ENCODE data around the gene EIF2S1. TPM values are rescaled to one million over a fixed set of nuclear protein-coding genes. Genes with fewer than 3 reads are reported as not detected.

The EIF2S1 gene
- total RNA-seq, 2 donors from 2014 or later = 17.5 to 45.9 TPM

DNA sequence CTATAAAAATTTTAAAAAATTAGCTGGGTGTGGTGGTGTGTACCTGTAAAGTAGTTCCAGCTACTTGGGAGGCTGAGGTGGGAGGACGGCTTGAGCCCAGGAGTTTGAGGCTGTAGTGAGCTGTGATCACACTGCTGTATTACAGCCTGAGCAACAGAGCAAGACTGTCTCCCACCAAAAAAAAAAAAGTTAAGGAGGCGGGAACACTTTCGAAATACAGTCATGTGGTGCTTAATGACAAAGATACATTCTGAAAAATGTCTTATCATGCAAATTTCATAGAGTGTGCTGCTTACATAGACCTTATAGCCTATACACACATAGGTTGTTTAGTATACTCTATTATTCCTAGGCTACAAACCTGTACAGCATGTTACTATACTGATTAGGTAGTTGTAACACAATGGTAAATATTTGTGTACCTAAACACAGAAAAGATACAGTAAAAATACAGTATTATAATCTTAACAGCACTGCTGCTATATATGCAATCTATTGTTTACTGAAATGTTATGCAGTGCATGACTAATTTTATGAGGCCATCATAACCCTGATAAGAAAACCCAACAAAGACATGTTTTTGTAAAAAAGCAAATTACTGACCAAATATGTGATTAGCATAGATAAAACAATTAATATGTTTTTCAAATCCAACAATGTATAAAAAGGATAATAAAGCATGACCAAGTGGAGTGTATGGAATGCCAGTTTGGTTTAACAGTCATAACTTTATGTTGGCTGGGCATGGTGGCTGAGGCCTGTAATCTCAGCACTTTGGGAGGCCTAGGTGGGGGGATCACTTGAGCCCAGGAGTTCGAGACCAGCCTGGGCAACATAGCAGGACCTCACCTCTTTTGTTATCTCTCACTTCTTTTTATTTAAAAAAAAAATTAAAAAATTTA lies 11.4 kb downstream of the EIF2S1 start:
- intact Hi-C loops (cut with DNase I) = no loop called here
- DNase-seq (no peak), ATAC-seq (no peak)
- H3K4me1 ChIP-seq = peaks cover 5% of the 10 kb centered on the region
- H3K36me3 ChIP-seq (replicated peaks in 1 of 2; ENCODE audit: insufficient read depth in 1 of 2, low read depth in 2 of 2) = peaks cover 9 to 13% of the 10 kb centered on the region in 2 donors
- TF ChIP-seq, protein P1, sequence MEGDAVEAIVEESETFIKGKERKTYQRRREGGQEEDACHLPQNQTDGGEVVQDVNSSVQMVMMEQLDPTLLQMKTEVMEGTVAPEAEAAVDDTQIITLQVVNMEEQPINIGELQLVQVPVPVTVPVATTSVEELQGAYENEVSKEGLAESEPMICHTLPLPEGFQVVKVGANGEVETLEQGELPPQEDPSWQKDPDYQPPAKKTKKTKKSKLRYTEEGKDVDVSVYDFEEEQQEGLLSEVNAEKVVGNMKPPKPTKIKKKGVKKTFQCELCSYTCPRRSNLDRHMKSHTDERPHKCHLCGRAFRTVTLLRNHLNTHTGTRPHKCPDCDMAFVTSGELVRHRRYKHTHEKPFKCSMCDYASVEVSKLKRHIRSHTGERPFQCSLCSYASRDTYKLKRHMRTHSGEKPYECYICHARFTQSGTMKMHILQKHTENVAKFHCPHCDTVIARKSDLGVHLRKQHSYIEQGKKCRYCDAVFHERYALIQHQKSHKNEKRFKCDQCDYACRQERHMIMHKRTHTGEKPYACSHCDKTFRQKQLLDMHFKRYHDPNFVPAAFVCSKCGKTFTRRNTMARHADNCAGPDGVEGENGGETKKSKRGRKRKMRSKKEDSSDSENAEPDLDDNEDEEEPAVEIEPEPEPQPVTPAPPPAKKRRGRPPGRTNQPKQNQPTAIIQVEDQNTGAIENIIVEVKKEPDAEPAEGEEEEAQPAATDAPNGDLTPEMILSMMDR (IDR thresholded peaks at IDR 0.05) = no peak
- TF ChIP-seq POLR2A (IDR thresholded peaks at IDR 0.05) = no peak
- WGBS, 2 donors = 93 to 95% methylated on average over 4 of the region's 4 CpGs
- H3K9me3 ChIP-seq = no peaks in the 10 kb centered on the region
- no peak overlapping the region for H3K27ac ChIP-seq
- H3K27me3 ChIP-seq = no peaks in the 10 kb centered on the region
- H3K4me3 ChIP-seq = no peak overlapping the region

DNA sequence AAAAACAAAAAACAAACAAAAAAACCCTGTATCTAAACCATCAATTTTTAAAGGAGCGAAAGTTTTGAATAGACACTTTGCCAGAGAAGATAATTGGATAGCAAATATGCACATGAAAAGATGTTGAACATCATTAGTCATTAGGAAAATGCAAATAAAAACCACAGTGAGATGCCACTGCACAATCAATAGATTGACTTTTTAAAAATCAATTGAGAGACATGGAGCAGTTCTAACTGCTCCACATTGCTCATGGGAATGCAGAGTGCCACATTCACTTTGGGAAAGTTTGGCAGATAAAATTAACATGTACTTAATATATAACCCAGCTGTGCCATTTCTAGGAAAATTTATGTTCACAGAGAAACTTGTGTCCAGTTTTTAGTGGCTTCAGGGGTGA lies 12.7 kb downstream of the EIF2S1 start:
- ATAC-seq = no peak
- intact Hi-C loops (cut with DNase I) = no loop called here
- Histone ChIP-seq H3K9me3 (no peaks in the 10 kb centered on the region), H3K4me3 (no peak overlapping the region), H3K27me3 (no peaks in the 10 kb centered on the region), H3K4me1 (peaks cover 5% of the 10 kb centered on the region), H3K36me3 (replicated peaks in 1 of 2; ENCODE audit: insufficient read depth in 1 of 2, low read depth in 2 of 2) (peaks cover 7 to 20% of the 10 kb centered on the region in 2 donors), H3K27ac (no peak overlapping the region)
- TF ChIP-seq POLR2A (IDR thresholded peaks at IDR 0.05) = no peak
- TF ChIP-seq, protein P1 (IDR thresholded peaks at IDR 0.05) = no peak
- no peak for DNase-seq
- 93 to 100% methylated on average over 1 of the region's 1 CpG for WGBS, 2 donors

DNA sequence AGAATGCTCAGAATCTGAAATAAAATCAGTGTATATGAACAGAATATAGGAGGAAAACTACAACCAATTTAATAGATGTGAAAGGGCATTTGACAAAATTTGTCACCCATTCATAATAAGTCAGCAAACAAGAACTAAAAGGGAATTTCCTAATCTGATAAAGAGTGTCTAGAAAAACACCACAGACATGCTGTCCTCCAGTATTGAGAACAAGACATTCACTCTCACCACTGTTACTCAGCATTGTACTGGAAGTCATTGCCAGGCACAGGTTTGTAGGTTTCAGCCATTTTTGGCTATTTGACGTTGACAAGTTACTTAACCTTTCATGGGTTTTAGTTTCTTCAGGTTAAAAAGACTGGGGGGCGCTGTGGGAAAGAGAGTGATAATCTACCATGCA lies 13.2 kb downstream of the EIF2S1 start:
- intact Hi-C loops (cut with DNase I) = no loop called here
- H3K4me1 ChIP-seq = peaks cover 5% of the 10 kb centered on the region
- no peak overlapping the region for H3K27ac ChIP-seq
- ATAC-seq (no peak), DNase-seq (no peak)
- no peak for TF ChIP-seq POLR2A (IDR thresholded peaks at IDR 0.05)
- no peaks in the 10 kb centered on the region for H3K27me3 ChIP-seq
- no peaks in the 10 kb centered on the region for H3K9me3 ChIP-seq
- 70 to 77% methylated on average over 2 of the region's 2 CpGs for WGBS, 2 donors
- peaks cover 3 to 22% of the 10 kb centered on the region in 2 donors for H3K36me3 ChIP-seq (replicated peaks in 1 of 2; ENCODE audit: insufficient read depth in 1 of 2, low read depth in 2 of 2)
- no peak overlapping the region for H3K4me3 ChIP-seq

DNA sequence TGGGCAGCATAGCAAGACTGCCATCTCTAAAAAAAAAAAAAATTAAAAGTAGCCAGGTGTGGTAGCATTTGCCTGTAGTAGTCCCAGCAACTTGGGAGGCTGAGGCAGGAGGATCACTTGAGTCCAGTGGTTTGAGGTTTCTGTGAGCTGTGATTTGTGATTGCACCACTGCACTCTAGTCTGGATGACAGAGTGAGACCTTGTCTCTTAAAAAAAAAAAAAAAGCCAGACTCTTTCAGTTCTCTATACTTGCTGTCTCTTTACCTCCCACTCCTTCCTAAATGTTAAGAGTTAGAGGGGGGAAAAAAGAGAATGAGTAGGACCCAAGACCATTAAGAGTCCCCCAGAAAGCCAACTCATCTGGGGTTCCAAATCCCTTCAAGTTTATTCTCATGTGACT lies 17.8 kb downstream of the EIF2S1 start:
- Histone ChIP-seq H3K9me3 (no peaks in the 10 kb centered on the region), H3K27ac (no peak overlapping the region), H3K4me3 (no peak overlapping the region), H3K36me3 (replicated peaks in 1 of 2; ENCODE audit: insufficient read depth in 1 of 2, low read depth in 2 of 2) (peaks cover 3 to 48% of the 10 kb centered on the region in 2 donors), H3K27me3 (no peaks in the 10 kb centered on the region), H3K4me1 (no peaks in the 10 kb centered on the region)
- no peak for DNase-seq
- TF ChIP-seq, protein P1 (IDR thresholded peaks at IDR 0.05) = no peak
- no peak for TF ChIP-seq POLR2A (IDR thresholded peaks at IDR 0.05)
- intact Hi-C loops (cut with DNase I) = no loop called here
- no peak for ATAC-seq

DNA sequence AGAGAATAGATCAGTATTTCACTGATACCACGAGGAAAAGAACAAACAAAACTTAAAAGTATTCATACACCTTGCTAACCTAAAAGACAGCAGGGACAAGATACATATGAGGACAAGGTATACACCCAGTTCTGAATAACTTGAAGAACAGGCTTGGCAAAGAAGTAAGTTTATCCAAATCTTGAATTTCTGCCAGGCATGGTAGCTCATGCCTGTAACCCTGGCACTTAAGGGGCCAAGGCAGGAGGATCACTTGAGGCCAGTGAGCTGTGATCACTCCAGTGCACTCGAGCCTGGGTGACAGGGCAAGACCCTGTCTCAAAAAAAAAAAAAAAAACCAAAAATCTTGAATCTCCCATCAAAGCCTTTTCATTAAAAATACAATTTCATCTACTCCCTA lies 25.0 kb downstream of the EIF2S1 start:
- ATAC-seq (no peak), DNase-seq (no peak)
- H3K4me1 ChIP-seq = peaks cover 14% of the 10 kb centered on the region
- WGBS, 2 donors = 54% methylated on average over 2 of the region's 2 CpGs
- no peak overlapping the region for H3K4me3 ChIP-seq
- peaks cover 5 to 34% of the 10 kb centered on the region in 2 donors for H3K36me3 ChIP-seq (replicated peaks in 1 of 2; ENCODE audit: insufficient read depth in 1 of 2, low read depth in 2 of 2)
- no peak overlapping the region for H3K27ac ChIP-seq
- H3K27me3 ChIP-seq = no peaks in the 10 kb centered on the region
- intact Hi-C loops (cut with DNase I) = no loop called here
- TF ChIP-seq POLR2A (IDR thresholded peaks at IDR 0.05) = no peak
- TF ChIP-seq, protein P1 (IDR thresholded peaks at IDR 0.05) = no peak
- H3K9me3 ChIP-seq = no peaks in the 10 kb centered on the region

Measured in body of pancreas (tissue), 4 donors.